T-helper 1 cell treated with Interleukin-12 subunit alpha and Interleukin-12 subunit beta and Interleukin-4 antibody, amounts not matched to agents 30 μg/mL and 1 μg/mL, for 36 hours (primary cell): ENCODE measurements around the gene KLF8.
A peak's percentile ranks its signal among the peaks of the same experiment; 100 is the strongest.

ENCODE experiments used
- H3K27ac Mint-ChIP-seq: one replicate; pipeline ENCODE4 v1.8.0; 2021; ENCODE audit warnings: mild to moderate bottlenecking, mixed read lengths
- H3K27me3 Mint-ChIP-seq: one replicate; pipeline ENCODE4 v1.8.0; 2021; ENCODE audit warnings: low read depth, mixed read lengths
- H3K36me3 Mint-ChIP-seq: one replicate; pipeline ENCODE4 v1.8.0; 2021; ENCODE audit warnings: low read depth, mixed read lengths
- H3K4me1 Mint-ChIP-seq: one replicate; pipeline ENCODE4 v1.8.0; 2021; ENCODE audit warnings: low read depth, mixed read lengths
- H3K4me3 Mint-ChIP-seq: one replicate; pipeline ENCODE4 v1.8.0; 2021; ENCODE audit warnings: mild to moderate bottlenecking, moderate library complexity, mixed read lengths
- H3K9me3 Mint-ChIP-seq: one replicate; pipeline ENCODE4 v1.8.0; 2021; ENCODE audit warnings: mixed read lengths

KLF8 gene

GRCh38 chrX:56268888-56269287 lies 36.7 kb downstream of the KLF8 start:
- Mint-ChIP-seq H3K4me1 (peaks cover 12% of the 10 kb centered on the region), H3K36me3 (peaks cover 24% of the 10 kb centered on the region), H3K27me3 (no peaks in the 10 kb centered on the region), H3K27ac (no peak overlapping the region), H3K4me3 (no peak overlapping the region), H3K9me3 (no peaks in the 10 kb centered on the region)

- H3K4me3 Mint-ChIP-seq: no peak overlapping the region
- peaks cover 8% of the 10 kb centered on the region for H3K36me3 Mint-ChIP-seq
- no peaks in the 10 kb centered on the region for H3K27me3 Mint-ChIP-seq
- H3K27ac Mint-ChIP-seq: no peak overlapping the region
- no peaks in the 10 kb centered on the region for H3K9me3 Mint-ChIP-seq
- peaks cover 9% of the 10 kb centered on the region for H3K4me1 Mint-ChIP-seq
Observed at GRCh38 chrX:56278692-56279091, 46.5 kb downstream of the KLF8 start.

- no peak overlapping the region for H3K4me3 Mint-ChIP-seq
Observed at GRCh38 chrX:56279863-56280262, 47.7 kb downstream of the KLF8 start.

DNA sequence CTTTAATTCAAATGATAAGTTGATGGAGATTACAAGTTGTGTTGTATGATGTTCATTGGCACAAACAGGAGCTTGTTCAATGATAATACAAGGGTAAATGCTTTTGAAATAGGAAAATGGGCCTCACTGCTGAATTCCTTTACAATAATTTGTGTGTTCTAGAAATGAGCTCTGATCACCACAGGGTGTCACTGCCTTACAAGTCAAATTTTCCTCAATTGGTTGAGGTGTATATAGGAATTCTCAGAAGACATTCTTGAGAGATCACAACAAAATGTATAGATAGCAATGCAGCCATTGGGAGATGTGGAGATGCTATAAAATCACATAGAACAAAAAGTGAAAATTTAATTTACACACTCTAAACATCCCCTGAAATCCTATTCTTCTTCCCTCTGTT lies 49.6 kb downstream of the KLF8 start:
- Mint-ChIP-seq H3K4me3 (no peak overlapping the region), H3K36me3 (peaks cover 10% of the 10 kb centered on the region), H3K9me3 (no peaks in the 10 kb centered on the region), H3K4me1 (peaks cover 13% of the 10 kb centered on the region), H3K27me3 (no peaks in the 10 kb centered on the region), H3K27ac (no peak overlapping the region)

More at GRCh38 chrX:56279863-56280262, 47.7 kb downstream of the KLF8 start:
- Mint-ChIP-seq H3K9me3 (no peaks in the 10 kb centered on the region), H3K27ac (no peak overlapping the region), H3K36me3 (peaks cover 11% of the 10 kb centered on the region), H3K27me3 (no peaks in the 10 kb centered on the region), H3K4me1 (peaks cover 10% of the 10 kb centered on the region)

DNA sequence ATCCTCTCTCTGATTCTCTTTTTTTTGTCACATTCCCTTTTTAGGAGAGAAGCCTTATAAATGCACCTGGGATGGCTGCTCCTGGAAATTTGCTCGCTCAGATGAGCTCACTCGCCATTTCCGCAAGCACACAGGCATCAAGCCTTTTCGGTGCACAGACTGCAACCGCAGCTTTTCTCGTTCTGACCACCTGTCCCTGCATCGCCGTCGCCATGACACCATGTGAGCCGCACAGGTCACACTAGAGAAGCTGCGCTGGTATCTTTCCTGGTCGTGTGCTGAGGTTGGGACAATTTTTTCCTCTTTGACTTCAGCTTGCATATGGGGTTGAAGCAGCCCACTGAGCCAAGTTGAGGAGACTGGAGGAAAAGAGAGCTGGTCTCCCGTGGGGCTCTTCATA lies 52.1 kb downstream of the KLF8 start:
- Mint-ChIP-seq H3K36me3 (peaks cover 16% of the 10 kb centered on the region), H3K4me3 (no peak overlapping the region), H3K4me1 (peaks cover 16% of the 10 kb centered on the region), H3K27ac (no peak overlapping the region), H3K9me3 (peaks cover under 1% of the 10 kb centered on the region), H3K27me3 (no peaks in the 10 kb centered on the region)

DNA sequence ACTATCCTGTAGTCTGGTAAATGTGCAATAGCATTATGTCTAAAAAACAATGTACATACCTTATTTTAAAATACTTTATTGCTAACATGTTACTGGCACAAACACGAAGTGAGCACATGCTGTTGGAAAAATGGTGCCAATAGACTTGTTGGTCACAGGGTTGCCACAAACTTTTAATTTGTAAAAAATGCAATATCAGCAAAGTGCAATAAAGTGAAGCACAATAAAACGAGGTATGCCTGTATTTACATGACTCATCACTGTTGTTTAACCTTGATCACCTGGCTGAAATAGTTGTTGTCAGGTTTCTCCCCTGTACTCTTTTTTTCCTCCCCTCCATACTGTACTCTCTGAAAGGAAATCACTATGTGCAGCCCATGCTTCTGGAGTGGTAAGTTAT lies 56.5 kb downstream of the KLF8 start:
- Mint-ChIP-seq H3K36me3 (peaks cover 33% of the 10 kb centered on the region), H3K4me3 (no peak overlapping the region), H3K9me3 (peaks cover 12% of the 10 kb centered on the region), H3K27me3 (no peaks in the 10 kb centered on the region), H3K4me1 (peaks cover 12% of the 10 kb centered on the region), H3K27ac (no peak overlapping the region)

GRCh38 chrX:56289449-56289848 lies 57.3 kb downstream of the KLF8 start:
- H3K36me3 Mint-ChIP-seq: peaks cover 34% of the 10 kb centered on the region
- peaks cover 10% of the 10 kb centered on the region for H3K4me1 Mint-ChIP-seq
- no peak overlapping the region for H3K4me3 Mint-ChIP-seq
- H3K27ac Mint-ChIP-seq: no peak overlapping the region
- H3K9me3 Mint-ChIP-seq: peaks cover 12% of the 10 kb centered on the region
- H3K27me3 Mint-ChIP-seq: no peaks in the 10 kb centered on the region

GRCh38 chrX:56308726-56309125 lies 76.6 kb downstream of the KLF8 start:
- H3K27ac Mint-ChIP-seq: no peak overlapping the region
- H3K36me3 Mint-ChIP-seq: peaks cover 30% of the 10 kb centered on the region
- peaks cover 6% of the 10 kb centered on the region for H3K4me1 Mint-ChIP-seq
- H3K27me3 Mint-ChIP-seq: no peaks in the 10 kb centered on the region
- H3K4me3 Mint-ChIP-seq: no peak overlapping the region
- peaks cover 30% of the 10 kb centered on the region for H3K9me3 Mint-ChIP-seq

DNA sequence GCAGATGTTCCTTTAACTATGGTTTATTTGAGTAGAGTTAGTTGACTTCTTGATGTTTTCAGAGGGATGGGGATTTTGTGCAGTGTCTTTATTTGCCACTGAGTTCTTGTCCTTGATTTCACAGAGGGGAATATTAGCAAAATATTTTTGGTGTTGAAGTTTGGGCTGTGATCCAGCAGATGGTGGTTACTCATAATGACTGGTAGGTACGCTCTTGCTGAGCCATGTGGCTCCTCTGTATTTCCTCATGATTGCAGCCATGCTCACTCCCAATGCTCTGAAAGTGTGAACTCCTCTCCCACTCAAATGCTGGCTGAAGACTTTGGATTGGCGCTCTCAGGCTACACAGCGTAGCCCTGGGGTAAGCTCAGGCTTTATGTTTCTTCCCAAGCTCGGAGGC lies 77.7 kb downstream of the KLF8 start:
- no peaks in the 10 kb centered on the region for H3K27me3 Mint-ChIP-seq
- H3K9me3 Mint-ChIP-seq: peaks cover 27% of the 10 kb centered on the region
- no peak overlapping the region for H3K4me3 Mint-ChIP-seq
- peaks cover 9% of the 10 kb centered on the region for H3K4me1 Mint-ChIP-seq
- no peak overlapping the region for H3K27ac Mint-ChIP-seq
- peaks cover 30% of the 10 kb centered on the region for H3K36me3 Mint-ChIP-seq

DNA sequence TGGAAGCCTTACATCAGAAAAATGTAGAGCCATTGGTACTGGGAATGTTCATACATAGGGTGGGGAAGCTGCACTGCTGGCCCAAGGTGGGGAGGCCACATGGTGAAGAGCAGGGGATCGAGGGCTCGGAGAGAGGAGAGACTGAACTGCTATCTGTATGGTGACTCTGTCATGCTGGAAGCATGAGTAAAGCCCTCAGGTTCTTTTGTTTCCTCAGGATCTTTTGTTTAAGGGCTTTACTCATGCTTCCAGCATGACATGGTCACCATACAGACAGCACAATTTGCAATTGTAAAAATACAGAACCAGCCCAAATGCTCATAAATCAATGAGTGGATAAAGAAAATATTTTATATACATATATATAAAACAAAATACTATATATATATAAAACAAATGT lies 78.4 kb downstream of the KLF8 start:
- H3K27ac Mint-ChIP-seq: no peak overlapping the region
- peaks cover 26% of the 10 kb centered on the region for H3K9me3 Mint-ChIP-seq
- H3K27me3 Mint-ChIP-seq: no peaks in the 10 kb centered on the region
- no peak overlapping the region for H3K4me3 Mint-ChIP-seq
- H3K36me3 Mint-ChIP-seq: peaks cover 30% of the 10 kb centered on the region
- H3K4me1 Mint-ChIP-seq: peaks cover 9% of the 10 kb centered on the region

- H3K4me1 Mint-ChIP-seq: peaks cover 11% of the 10 kb centered on the region
- H3K27me3 Mint-ChIP-seq: no peaks in the 10 kb centered on the region
- no peak overlapping the region for H3K4me3 Mint-ChIP-seq
- H3K36me3 Mint-ChIP-seq: peaks cover 20% of the 10 kb centered on the region
- no peak overlapping the region for H3K27ac Mint-ChIP-seq
- H3K9me3 Mint-ChIP-seq: peaks cover 15% of the 10 kb centered on the region
Observed at GRCh38 chrX:56313308-56313707, 81.2 kb downstream of the KLF8 start.

- peaks cover 6% of the 10 kb centered on the region for H3K9me3 Mint-ChIP-seq
- H3K36me3 Mint-ChIP-seq: peaks cover 13% of the 10 kb centered on the region
- peak overlapping the region; percentile 46 for H3K4me3 Mint-ChIP-seq
- peak overlapping the region; percentile 62 for H3K27ac Mint-ChIP-seq
- no peaks in the 10 kb centered on the region for H3K27me3 Mint-ChIP-seq
- peaks cover 11% of the 10 kb centered on the region for H3K4me1 Mint-ChIP-seq
Observed at GRCh38 chrX:56314334-56314733, 82.2 kb downstream of the KLF8 start.

- Mint-ChIP-seq H3K9me3 (peaks cover 4% of the 10 kb centered on the region), H3K4me1 (peaks cover 13% of the 10 kb centered on the region), H3K27me3 (no peaks in the 10 kb centered on the region), H3K36me3 (peaks cover 3% of the 10 kb centered on the region), H3K4me3 (no peak overlapping the region), H3K27ac (no peak overlapping the region)
Observed at GRCh38 chrX:56318076-56318475, 85.9 kb downstream of the KLF8 start.

GRCh38 chrX:56319165-56319564 lies 87.0 kb downstream of the KLF8 start:
- Mint-ChIP-seq H3K27ac (no peak overlapping the region), H3K4me3 (no peak overlapping the region), H3K9me3 (peaks cover 4% of the 10 kb centered on the region), H3K4me1 (peaks cover 6% of the 10 kb centered on the region), H3K27me3 (no peaks in the 10 kb centered on the region), H3K36me3 (no peaks in the 10 kb centered on the region)
